ENCODE results near the gene SNRPD1.
"Not testable (repeated sequence)": the region's sequence is repeated elsewhere in the genome, so short reads cannot be mapped to it uniquely, and the experiment has no call there.

Gene SNRPD1

DNA sequence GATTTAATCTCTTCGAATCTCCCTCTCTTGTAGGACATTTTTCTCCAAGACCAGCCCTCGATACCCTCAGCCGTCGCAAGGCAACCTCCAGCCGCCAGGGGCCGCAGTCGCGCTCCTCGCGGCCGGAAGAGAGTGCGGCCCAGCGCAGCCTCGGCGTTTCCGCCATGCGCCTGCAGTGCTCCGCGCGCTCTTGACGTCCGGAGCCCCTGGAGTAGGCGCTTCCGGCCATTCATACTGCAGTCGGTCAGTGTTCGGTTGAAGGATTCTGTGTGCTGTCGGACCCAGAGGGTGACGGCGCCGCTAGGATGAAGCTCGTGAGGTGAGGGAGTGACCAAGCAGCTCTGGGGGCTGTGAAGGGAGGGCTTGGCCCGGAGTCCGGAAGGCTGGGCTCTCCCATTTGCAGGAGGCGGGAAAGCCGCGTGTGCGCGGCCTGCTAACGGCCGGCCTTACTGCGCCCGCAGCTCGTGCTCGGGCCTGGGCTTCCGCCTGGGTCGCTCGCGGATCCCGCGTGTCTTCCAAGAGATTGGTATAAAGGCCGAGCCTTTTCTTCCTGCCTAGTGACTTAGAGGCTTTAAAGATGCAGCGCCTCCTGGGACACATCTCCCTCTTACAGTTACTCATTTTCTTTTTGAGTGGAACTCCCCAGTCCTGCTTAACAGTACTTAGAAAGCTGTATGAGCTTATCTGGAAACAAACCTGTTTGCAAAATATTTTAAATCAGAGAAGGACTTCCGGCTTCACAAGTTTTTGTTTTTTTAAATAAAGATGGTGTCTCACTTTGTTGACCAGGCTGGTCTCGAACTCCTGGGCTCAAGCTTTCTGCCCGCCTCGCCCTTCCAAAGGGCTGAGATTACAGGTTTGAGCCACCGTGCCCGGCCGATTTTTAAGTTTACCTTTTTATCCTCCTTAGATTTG, at the start of gene SNRPD1:
TSS of gene SNRPD1 (plus strand) at position 190 of the 915 bp plus-strand sequence. CDS start at position 306, 116 bp downstream.
- peak; percentile 79 to 84 (median 81) for DNase-seq

DNA sequence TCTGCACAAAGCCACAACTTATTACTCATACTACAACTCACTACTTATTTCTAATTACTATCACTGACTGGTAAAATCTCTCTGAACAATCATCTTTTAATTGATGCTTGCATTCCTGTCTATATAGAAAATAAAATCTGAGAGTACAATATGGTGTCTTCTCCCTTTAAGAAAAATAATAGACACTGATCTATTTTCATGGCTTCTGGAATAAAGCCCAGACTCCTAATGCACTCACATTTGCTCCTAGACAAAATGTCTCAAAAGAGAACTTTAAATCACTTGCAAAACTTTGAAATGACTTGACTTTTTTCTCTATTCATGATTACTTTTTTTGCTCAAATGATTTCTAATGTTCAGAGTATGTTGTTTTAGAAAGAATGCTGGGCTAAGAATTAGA, 40.3 kb upstream of the SNRPD1 start:
- no peak for DNase-seq

DNA sequence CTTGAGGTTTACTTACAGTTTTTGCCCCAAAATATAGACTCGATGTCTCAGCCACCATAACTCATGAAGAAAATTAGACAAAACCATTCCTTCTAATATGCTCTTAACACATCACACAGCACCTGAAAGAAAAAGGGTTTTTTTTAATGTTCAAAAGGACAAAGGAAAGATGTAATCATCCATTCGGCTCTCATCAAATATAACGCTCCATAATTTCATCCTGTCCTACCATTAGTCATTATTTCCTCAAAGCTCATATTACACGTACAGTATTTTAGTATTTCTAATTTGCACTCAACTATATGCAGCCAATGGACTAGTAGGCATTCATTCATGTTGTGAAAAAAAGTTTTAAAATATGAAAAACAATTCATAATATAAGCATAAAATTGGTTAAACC, 36.5 kb upstream of the SNRPD1 start:
- no peak for DNase-seq

DNA sequence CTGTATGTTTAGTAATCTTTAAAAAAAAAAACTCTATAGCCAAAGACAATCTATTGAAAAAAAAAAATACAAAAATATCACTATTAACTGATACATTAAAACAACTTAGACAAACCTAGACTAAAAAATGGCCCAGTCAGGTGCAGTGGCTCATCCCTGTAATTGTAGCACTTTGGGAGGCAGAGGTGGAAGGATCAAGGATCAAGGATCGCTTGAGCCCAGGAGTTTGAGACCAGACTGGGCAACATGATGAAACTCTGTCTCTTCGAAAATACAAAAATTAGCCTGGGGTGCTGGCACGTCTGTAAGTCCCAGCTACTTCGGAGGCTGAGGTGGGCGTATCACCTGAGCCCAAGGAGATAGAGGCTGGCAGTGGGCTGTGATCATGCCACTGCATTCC, 27.7 kb upstream of the SNRPD1 start:
- no peak for DNase-seq

- not testable (repeated sequence) for DNase-seq
Measured at GRCh38 chr18:21592361-21592760, 19.8 kb upstream of the SNRPD1 start.

- DNase-seq: no peak
Measured at GRCh38 chr18:21593540-21594257, 18.4 kb upstream of the SNRPD1 start.

DNA sequence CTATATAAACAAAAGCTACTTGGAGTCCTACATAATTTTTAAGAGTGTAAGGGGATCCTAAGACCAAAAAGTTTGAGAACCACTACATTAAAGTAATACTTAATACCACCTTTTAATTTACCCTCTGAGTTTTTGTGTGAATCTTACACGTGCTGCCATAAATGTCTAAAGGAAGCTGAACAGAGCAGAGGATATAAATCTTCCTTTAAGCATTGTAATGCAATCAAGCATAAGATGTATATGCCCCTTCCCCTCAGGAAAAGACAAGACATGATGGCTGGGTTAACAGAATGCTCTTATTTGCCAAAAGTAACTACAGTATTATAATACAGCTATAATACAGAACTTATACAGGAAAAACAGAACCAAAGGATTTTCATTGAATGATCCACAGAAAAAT, 14.5 kb upstream of the SNRPD1 start:
- DNase-seq: no peak

GRCh38 chr18:21598726-21599584, 13.2 kb upstream of the SNRPD1 start:
- DNase-seq: no peak

DNA sequence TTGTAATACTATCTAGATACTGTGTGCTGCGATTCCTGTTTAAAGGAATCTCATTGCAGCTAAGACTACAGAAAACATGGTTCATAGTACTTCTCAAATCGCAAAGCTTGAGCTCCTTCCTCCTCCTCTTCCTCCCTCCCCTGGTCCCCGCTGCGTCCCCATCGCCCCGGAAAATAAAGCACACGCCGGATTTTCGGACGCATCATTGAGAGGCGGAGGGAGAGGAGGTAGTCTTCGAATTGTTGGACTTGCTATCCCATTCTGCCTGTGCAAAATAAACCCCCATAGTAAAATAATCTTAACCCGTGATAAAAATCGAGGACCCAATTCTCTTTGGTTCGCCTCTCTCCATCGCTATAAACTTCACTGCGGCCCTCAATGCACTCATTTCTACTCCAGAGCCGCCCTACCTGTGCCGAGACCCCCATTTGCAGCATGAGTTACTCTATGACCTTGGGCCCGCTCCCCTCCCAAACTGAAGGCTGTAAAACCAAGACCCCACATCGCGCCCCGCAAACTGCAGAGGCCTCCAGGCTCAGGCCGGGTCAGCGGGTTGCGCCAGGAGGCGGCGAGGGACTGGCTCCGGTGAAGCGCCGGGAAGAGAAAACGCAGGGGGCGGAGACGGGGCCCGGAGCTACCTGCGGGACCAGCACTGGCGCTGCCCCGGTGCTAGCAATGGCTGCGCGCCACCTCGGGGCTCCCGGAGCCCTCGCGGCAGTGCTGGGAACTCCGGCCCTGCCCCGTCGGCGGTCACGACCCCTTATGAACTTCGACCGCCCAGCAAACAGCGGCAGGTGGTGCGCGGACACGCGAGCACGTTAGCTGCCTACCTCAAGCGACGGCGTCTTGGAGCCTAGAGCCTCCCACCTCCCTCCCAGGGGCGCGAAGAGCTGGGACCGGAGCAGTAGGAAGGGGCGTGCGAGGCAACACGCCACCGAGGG, 12.3 kb upstream of the SNRPD1 start:
- DNase-seq: peak in 3 of 4 experiments; percentile 16 to 60 (median 57)

DNA sequence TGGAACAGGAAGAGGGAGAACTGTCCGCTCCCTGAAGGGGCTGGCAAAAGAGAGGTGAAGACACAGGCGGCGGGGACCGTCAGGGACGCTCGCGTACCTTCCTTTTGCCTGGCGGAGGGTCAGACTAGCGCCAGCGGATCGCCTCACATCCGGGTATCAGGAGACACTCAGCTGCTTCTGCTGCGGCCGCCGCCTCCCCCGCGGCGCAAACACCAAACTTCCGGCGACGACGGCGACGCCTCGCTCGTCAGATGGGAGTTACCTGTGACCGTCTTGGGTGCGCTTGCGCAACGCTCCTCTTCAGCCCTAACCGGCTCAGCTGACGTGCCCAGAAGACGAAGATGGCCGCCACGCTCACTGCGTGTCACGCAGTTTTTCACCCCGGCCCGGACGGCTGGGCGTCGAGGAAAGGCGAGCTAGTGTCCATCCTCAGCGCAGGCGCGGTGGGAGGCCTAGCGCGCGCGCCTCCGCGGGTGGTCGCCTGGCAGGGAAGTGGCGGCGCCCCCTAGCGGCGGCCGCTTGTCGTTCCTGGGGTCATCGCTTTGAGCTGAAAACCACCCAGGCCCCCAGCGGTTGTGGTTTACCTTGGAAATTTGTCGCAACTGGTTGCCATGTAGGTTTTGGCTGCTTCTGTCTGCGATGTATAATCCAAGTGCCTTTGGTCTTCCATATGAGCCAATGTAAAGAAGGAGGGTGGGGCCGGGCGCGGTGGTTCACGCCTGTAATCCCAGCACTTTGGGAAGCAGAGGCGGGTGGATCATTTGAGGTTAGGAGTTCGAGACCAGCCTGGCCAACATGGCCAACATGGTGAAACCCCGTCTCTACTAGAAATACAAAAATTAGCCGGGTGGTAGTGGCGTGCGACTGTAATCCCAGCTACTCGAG, 11.3 kb upstream of the SNRPD1 start, which contains the start of gene ESCO1:
TSS of gene ESCO1 (minus strand) at position 179 of the 885 bp plus-strand sequence. CDS start 25,861 bp downstream, outside the sequence.
- peak; percentile 76 to 89 (median 85) for DNase-seq

DNA sequence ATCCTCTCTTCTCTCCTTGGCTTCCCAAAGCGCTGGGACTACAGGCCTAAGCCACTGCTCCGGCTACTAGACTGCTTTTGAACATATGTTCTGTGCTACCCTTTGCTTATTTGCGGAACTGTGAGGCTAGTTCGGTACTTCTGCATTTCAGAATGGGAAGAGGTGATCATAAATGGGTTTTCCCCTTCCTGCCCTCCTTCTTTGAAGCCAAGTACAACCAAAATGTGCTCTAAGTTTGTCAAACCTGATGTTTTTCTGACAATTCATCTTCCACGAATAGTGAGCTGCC, 9.9 kb upstream of the SNRPD1 start:
- no peak for DNase-seq

GRCh38 chr18:21604671-21605070, 7.4 kb upstream of the SNRPD1 start:
- no peak for DNase-seq

DNA sequence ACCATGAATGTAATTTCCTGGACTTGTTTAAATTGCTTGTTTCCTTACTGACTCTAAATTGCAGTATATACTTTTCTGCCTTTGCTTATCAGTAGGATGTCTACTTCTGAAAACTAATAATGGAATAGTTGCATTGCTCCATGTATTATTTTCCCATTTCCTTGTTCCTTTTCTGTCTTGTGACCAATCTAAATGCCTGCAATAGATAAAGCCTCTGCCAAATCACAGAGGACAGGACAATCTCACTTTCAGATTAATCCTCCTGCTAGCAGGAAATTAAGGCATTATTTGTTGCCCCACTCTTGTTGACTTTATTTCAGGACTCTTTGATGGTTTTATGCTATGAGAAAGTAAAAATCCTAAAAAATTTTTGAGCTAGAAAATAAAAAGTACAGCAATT, 6.9 kb upstream of the SNRPD1 start:
- no peak for DNase-seq

DNA sequence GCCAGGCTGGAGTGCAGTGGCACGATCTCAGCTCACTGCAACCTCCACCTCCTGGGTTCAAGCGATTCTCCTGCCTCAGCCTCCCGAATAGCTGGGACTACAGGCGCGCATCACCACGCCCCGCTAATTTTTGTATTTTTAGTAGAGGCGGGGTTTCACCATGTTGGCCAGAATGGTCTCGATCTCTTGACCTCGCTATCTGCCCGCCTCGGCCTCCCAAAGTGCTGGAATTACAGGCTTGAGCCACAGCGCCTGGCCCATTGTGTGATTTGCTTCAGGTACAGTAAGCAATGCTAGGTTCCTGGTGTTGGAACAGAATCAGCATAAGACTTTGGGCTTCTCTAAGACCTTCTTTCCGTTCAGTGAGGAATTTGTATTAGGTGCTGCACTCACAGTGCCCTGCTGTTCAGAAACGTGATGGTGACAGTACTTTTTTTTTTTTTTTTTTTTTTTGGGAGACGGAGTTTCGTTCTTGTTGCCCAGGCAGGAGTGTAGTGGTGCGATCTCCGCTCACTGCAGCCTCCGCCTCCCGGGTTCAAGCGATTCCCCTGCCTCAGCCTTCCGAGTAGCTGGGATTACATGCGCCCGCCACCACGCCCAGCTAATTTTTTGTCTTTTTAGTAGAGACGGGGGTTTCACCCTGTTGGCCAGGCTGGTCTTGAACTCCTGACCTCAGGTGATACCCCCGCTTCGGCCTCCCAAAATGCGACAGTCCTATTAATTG, 551 bp upstream of the SNRPD1 start:
- not testable (repeated sequence) for DNase-seq

GRCh38 chr18:21621640-21622039, 9.5 kb downstream of the SNRPD1 start:
- not testable (repeated sequence) for DNase-seq

- no peak for DNase-seq
Measured at GRCh38 chr18:21629089-21629832, 17.1 kb downstream of the SNRPD1 start.

DNA sequence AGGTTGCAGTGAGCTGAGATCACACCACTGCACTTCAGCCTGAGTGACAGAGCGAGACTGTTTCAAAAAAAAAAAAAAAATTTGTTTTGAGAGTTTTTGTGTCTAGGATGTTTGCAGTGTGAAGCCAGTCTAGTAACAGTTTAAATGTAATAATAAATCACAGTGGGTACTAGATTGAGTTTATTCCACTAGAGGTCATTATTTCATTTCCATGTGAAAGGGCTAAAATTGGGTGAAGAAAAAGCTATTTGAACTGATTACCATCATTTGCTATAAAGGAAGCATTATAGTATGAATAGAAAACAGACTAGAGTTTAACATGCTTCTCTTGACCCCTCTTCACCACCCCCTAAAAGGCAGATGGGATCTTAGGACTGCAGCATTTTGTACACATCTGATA, 20.3 kb downstream of the SNRPD1 start:
- DNase-seq: no peak

- DNase-seq: no peak
Measured at GRCh38 chr18:21634588-21635199, 22.6 kb downstream of the SNRPD1 start.

DNA sequence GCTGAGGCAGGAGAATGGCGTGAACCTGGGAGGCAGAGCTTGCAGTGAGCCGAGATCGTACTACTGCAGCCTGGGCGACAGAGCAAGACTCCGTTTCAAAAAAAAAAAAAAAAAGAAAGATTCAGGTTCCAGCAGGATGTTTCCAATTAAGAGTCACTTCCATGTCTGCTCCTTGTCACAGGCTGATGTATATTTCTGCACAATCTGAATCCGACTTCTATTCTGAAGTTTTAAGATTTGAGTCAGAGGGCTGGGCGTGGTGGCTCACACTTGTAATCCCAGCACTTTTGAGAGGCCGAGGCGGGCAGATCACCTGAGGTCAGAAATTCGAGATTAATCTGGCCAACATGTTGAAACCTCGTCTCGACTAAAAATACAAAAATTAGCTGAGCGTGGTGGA, 24.7 kb downstream of the SNRPD1 start:
- DNase-seq: no peak

Data from activated CD4-positive, CD25-positive, alpha-beta regulatory T cell (primary cell).